ENCODE data around the gene GABRR3. TPM values are rescaled to one million over a fixed set of nuclear protein-coding genes. Genes with fewer than 3 reads are reported as not detected.

Gene GABRR3
- total RNA-seq, 1 donor from 2014 or later, result not detected

- no peaks in the 10 kb centered on the region for H3K4me1 ChIP-seq
- H3K36me3 ChIP-seq, result peaks cover 0 to 15% of the 10 kb centered on the region in 2 donors
- H3K9me3 ChIP-seq, result no peaks in the 10 kb centered on the region
- no peaks in the 10 kb centered on the region for H3K27me3 ChIP-seq
- H3K27ac ChIP-seq, result no peak overlapping the region
- no peak overlapping the region for H3K4me3 ChIP-seq
- TF ChIP-seq, protein P1, sequence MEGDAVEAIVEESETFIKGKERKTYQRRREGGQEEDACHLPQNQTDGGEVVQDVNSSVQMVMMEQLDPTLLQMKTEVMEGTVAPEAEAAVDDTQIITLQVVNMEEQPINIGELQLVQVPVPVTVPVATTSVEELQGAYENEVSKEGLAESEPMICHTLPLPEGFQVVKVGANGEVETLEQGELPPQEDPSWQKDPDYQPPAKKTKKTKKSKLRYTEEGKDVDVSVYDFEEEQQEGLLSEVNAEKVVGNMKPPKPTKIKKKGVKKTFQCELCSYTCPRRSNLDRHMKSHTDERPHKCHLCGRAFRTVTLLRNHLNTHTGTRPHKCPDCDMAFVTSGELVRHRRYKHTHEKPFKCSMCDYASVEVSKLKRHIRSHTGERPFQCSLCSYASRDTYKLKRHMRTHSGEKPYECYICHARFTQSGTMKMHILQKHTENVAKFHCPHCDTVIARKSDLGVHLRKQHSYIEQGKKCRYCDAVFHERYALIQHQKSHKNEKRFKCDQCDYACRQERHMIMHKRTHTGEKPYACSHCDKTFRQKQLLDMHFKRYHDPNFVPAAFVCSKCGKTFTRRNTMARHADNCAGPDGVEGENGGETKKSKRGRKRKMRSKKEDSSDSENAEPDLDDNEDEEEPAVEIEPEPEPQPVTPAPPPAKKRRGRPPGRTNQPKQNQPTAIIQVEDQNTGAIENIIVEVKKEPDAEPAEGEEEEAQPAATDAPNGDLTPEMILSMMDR (IDR thresholded peaks at IDR 0.05), result no peak
- intact Hi-C loops (cut with DNase I), result no loop called here
- no peak for DNase-seq (ENCODE audit: low spot score in 2 of 2)
Observed at GRCh38 chr3:97960993-97961766, 73.9 kb downstream of the GABRR3 start.

DNA sequence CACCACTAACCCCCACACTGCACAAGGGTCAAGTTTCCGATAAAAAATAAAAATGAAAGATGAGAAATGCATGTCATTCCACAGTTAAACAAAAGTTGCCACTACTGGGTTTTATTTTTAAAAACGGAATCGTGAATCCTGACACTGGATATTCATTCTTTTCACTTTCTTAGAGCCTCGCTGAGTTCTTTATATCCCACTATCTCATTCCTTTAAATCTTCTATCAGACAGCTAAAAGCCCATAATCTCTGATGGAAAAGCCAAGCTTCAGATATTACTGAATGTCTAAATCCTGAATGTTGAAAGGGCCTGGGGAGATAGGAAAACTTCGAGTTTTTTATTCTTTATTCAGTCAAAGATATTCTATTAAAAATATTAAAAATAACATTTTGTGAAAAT is 74.6 kb downstream of the GABRR3 start:
- intact Hi-C loops (cut with DNase I), result no loop called here
- TF ChIP-seq, protein P1 (IDR thresholded peaks at IDR 0.05), result no peak
- H3K4me3 ChIP-seq, result no peak overlapping the region
- no peaks in the 10 kb centered on the region for H3K9me3 ChIP-seq
- peaks cover 0 to 12% of the 10 kb centered on the region in 2 donors for H3K36me3 ChIP-seq
- H3K27ac ChIP-seq, result no peak overlapping the region
- no peaks in the 10 kb centered on the region for H3K27me3 ChIP-seq
- DNase-seq (ENCODE audit: low spot score in 2 of 2), result no peak
- H3K4me1 ChIP-seq, result no peaks in the 10 kb centered on the region

DNA sequence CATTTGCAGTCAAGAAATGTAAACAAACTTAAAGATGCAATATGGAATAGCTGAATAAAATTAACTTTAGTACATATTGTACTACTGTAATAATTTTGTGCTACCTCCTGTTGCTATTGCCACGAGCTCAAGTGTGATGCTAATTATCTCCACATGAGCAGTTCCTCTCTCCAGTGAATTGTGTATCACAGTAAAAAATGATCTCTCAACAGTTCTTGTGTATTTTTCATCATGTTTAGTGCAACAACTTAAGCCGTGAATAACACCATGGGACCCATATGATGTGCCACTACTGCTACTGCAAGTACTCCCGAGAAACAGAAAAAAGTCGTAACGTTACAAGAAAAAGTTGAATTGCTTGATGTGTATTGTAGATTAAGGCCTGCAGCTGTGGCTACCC is 75.2 kb downstream of the GABRR3 start:
- H3K4me3 ChIP-seq, result no peak overlapping the region
- H3K9me3 ChIP-seq, result no peaks in the 10 kb centered on the region
- H3K36me3 ChIP-seq, result peaks cover 0 to 12% of the 10 kb centered on the region in 2 donors
- TF ChIP-seq, protein P1 (IDR thresholded peaks at IDR 0.05), result no peak
- DNase-seq (ENCODE audit: low spot score in 2 of 2), result no peak
- H3K27ac ChIP-seq, result no peak overlapping the region
- H3K27me3 ChIP-seq, result no peaks in the 10 kb centered on the region
- no peaks in the 10 kb centered on the region for H3K4me1 ChIP-seq
- intact Hi-C loops (cut with DNase I), result no loop called here

DNA sequence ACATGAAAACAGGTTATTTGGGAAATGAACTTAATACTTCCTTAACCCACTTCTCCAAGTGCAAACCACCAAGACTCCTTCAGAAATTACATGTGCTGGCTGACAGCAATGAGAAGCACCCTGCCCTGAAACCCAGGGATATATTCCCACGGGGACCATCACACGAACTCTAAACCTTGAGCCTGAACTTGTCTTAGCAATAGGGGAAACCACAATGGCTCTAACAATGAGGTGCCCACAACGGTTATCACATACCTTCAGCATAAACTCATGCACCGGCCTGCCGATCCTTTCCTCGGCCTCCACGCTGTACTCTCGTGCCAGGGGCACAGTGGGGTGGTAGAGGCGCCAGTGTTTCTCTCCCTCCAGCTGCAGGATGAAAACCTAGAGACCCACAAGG is 76.3 kb downstream of the GABRR3 start:
- Histone ChIP-seq H3K27me3 (no peaks in the 10 kb centered on the region), H3K4me1 (no peaks in the 10 kb centered on the region), H3K27ac (no peak overlapping the region), H3K36me3 (peaks cover 7 to 15% of the 10 kb centered on the region in 2 donors), H3K4me3 (no peak overlapping the region), H3K9me3 (no peaks in the 10 kb centered on the region)
- no peak for DNase-seq (ENCODE audit: low spot score in 2 of 2)
- intact Hi-C loops (cut with DNase I), result no loop called here
- TF ChIP-seq, protein P1 (IDR thresholded peaks at IDR 0.05), result no peak

DNA sequence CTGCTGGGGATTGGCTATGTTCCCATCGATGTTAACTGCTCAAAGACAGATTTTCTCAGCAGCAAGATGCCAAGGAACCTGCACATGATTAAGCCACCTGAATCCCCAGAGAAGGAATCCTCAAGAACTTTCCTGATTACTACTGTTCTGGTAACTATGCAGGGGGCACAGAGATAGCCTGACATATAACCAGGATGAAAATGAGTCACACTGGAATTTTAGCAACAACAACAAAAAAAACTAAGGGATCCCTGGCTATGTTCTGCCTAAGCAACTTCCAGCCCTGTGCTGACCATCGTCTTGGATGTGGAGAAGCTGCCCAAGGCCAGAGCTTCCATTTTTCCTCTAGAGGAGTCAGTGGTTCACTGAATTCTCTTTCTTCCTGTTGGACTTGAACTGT is 76.7 kb downstream of the GABRR3 start:
- no peak overlapping the region for H3K27ac ChIP-seq
- intact Hi-C loops (cut with DNase I), result no loop called here
- no peaks in the 10 kb centered on the region for H3K9me3 ChIP-seq

More for the DNA sequence above, 76.7 kb downstream of the GABRR3 start:
- no peaks in the 10 kb centered on the region for H3K4me1 ChIP-seq
- TF ChIP-seq, protein P1 (IDR thresholded peaks at IDR 0.05), result no peak
- peaks cover 11 to 19% of the 10 kb centered on the region in 2 donors for H3K36me3 ChIP-seq
- no peaks in the 10 kb centered on the region for H3K27me3 ChIP-seq
- no peak for DNase-seq (ENCODE audit: low spot score in 2 of 2)
- H3K4me3 ChIP-seq, result no peak overlapping the region
